GM12878 (cell line): ENCODE measurements around the gene RNF152. TPM values are rescaled to one million over a fixed set of nuclear protein-coding genes. Genes with fewer than 3 reads are reported as not detected.

Experiments
- ATAC-seq: fragments of 200-7000 bp; cut with Tn5 transposase; 3 replicates; pipeline ENCODE4 v1.9.1; 2020; ENCODE audit warnings: mild to moderate bottlenecking, moderate library complexity
- BruUV-seq: library from RNA; stranded (reverse); fragments of 400-500 nt; replicated peaks from 2 replicates; lab custom pipeline; 2021; lab: Mats Ljungman, UMichigan
- CTCF ChIA-PET: fragments of 300-600 bp; sonication (Branson Sonifier 250); formaldehyde crosslinking; extraction: SDS; loops from one replicate; lab custom pipeline; 2021; ENCODE audit warnings: inconsistent platforms; lab: Yijun Ruan, JAX
- POLR2A ChIA-PET: fragments of 350-600 bp; formaldehyde crosslinking; extraction: SDS; loops from one replicate; lab custom pipeline; 2021; ENCODE audit warnings: inconsistent platforms; lab: Charles Lee
- RAD21 ChIA-PET: fragments of 300-600 bp; sonication (Branson Sonifier 250); formaldehyde crosslinking; loops from one replicate; lab custom pipeline; 2023; ENCODE audit warnings: antibody characterized with exemption; ENCODE audit not compliant: unreplicated experiment; lab: Charles Lee
- SMC1A ChIA-PET: fragments of 300-600 bp; sonication (Branson Sonifier 250); formaldehyde crosslinking; loops from one replicate; lab custom pipeline; 2023; ENCODE audit not compliant: unreplicated experiment, uncharacterized antibody; lab: Charles Lee
- DNase-seq: peaks from one replicate; pipeline ENCODE4 v3.0.0-alpha.2; 2011; ENCODE audit warnings: low read depth, low spot score
- FAIRE-seq: peaks from 3 replicates; lab custom pipeline; 2011; peaks lifted over from hg19 to GRCh38; lab: Jason Lieb, UNC
- H2AFZ ChIP-seq: 2 replicates; pipeline ENCODE4 v1.6.0; 2011; ENCODE audit warnings: low read depth, low read length, control low read depth; ENCODE audit not compliant: control insufficient read depth
- H3K27ac ChIP-seq: 2 replicates; pipeline ENCODE4 v1.5.1; 2011; ENCODE audit warnings: control low read depth; ENCODE audit not compliant: control insufficient read depth, insufficient read depth
- H3K27me3 ChIP-seq, 2 experiments: replicated peaks in 1 of 2; 2 replicates each; pipeline versions ENCODE4 v1.6.0 to v1.6.1; 2011; ENCODE audit warnings: low read length in 1 of 2; ENCODE audit not compliant: control insufficient read depth in 2 of 2, insufficient read depth in 2 of 2
- H3K36me3 ChIP-seq, 2 experiments: 2 replicates each; pipeline ENCODE4 v1.5.1; 2011; ENCODE audit warnings: low read length in 1 of 2; ENCODE audit not compliant: control insufficient read depth in 2 of 2, insufficient read depth in 2 of 2
- H3K4me1 ChIP-seq: 2 replicates; pipeline ENCODE4 v1.6.1; 2011; ENCODE audit warnings: mild to moderate bottlenecking, low read length, moderate library complexity, mixed read lengths; ENCODE audit not compliant: control insufficient read depth, insufficient read depth
- H3K4me2 ChIP-seq: 2 replicates; pipeline ENCODE4 v1.6.0; 2011; ENCODE audit warnings: control low read depth; ENCODE audit not compliant: control insufficient read depth, insufficient read depth
- H3K4me3 ChIP-seq: fragments of 200-600 bp; sonication (generic); 2 replicates; pipeline ENCODE4 v1.5.1; 2016
- H3K79me2 ChIP-seq: 2 replicates; pipeline ENCODE4 v1.6.0; 2011; ENCODE audit warnings: low read length; ENCODE audit not compliant: control insufficient read depth, insufficient read depth
- H3K9ac ChIP-seq: 2 replicates; pipeline ENCODE4 v1.8.0; 2011; ENCODE audit warnings: low read length, control low read depth, mixed read lengths; ENCODE audit not compliant: control insufficient read depth, insufficient read depth
- H3K9me3 ChIP-seq: replicated peaks from 3 replicates; pipeline ENCODE4 v1.5.1; 2011; ENCODE audit warnings: mild to moderate bottlenecking, low read length; ENCODE audit not compliant: control insufficient read depth, insufficient read depth
- H4K20me1 ChIP-seq: 2 replicates; pipeline ENCODE4 v1.6.0; 2011; ENCODE audit not compliant: control insufficient read depth, insufficient read depth
- CREB1 ChIP-seq: IDR thresholded peaks from 2 replicates; pipeline ENCODE4 v1.6.1; 2012; ENCODE audit warnings: low read depth, mild to moderate bottlenecking, inconsistent platforms
- CREM ChIP-seq: IDR thresholded peaks from 2 replicates; pipeline ENCODE4 v1.6.1; 2014; ENCODE audit warnings: antibody characterized with exemption, low read depth
- MEF2A ChIP-seq: IDR thresholded peaks from 2 replicates; pipeline ENCODE4 v1.6.1; 2011; ENCODE audit warnings: low read depth, mild to moderate bottlenecking, low read length, moderate library complexity; ENCODE audit not compliant: insufficient read depth
- PRDM15 ChIP-seq: fragments of 450-650 bp; formaldehyde crosslinking; IDR thresholded peaks from 2 replicates; pipeline ENCODE4 v1.4.0; 2020; ENCODE audit warnings: mild to moderate bottlenecking, moderate library complexity
- RELA ChIP-seq: fragments of 450-650 bp; IDR thresholded peaks from 2 replicates; pipeline ENCODE4 v1.8.0; 2014; ENCODE audit warnings: borderline replicate concordance; ENCODE audit not compliant: partially characterized antibody
- SMARCA5 ChIP-seq: fragments of 450-650 bp; IDR thresholded peaks from 2 replicates; pipeline ENCODE4 v1.6.1; 2017; ENCODE audit warnings: mild to moderate bottlenecking
- TARDBP ChIP-seq: IDR thresholded peaks from 2 replicates; pipeline ENCODE4 v1.6.1; 2016; ENCODE audit warnings: borderline replicate concordance
- ZNF207 ChIP-seq: fragments of 450-650 bp; IDR thresholded peaks from 2 replicates; pipeline ENCODE4 v1.6.1; 2014; ENCODE audit warnings: antibody characterized with exemption, mild to moderate bottlenecking, borderline replicate concordance
- ZNF274 ChIP-seq: IDR thresholded peaks from one replicate; pipeline ENCODE4 v1.8.0; 2011; ENCODE audit not compliant: insufficient read length, insufficient read depth
- ZNF592 ChIP-seq: fragments of 450-650 bp; IDR thresholded peaks from 2 replicates; pipeline ENCODE4 v1.6.1; 2017; ENCODE audit warnings: mild to moderate bottlenecking, moderate library complexity
- WGBS: methylation state at CpG from one replicate; pipeline ENCODE4 v1.1.6; 2016; ENCODE audit warnings: low lambda C conversion rate; ENCODE audit not compliant: insufficient replicate concordance, insufficient coverage; ENCODE audit errors: missing lambda C conversion rate; 5-methylcytosine and 5-hydroxymethylcytosine counted together
- in situ Hi-C: fragments of 300-500 bp; cut with MboI; formaldehyde crosslinking; loops from 9 replicates; pipeline ENCODE4 v1.14.3; 2018; ENCODE audit warnings: mixed read lengths
- intact Hi-C: fragments of 100-400 bp; cut with micrococcal nuclease; formaldehyde crosslinking; loops from one replicate; pipeline ENCODE4 v1.14.2; 2022; ENCODE audit not compliant: unreplicated experiment
- polyA plus RNA-seq, 11 experiments: library from polyadenylated mRNA; depleted of rRNA in 4 of 11; unstranded in 6 of 11; stranded (reverse) in 5 of 11; fragments of >200 nt; fragmentation: Nextera tagmentation in 4 of 11; fragmentation: Illumina TruSeq in 1 of 11; extraction: Ambion mirVana in 4 of 11; extraction: Trizol in 1 of 11; gene quantifications; 1 replicate in 1 of 11; 2 replicates in 10 of 11; pipeline versions ENCODE4 v1.2.1 to v1.2.3, GENCODE V29; 2011 to 2016; ENCODE audit warnings: inconsistent platforms in 2 of 11, missing spikeins in 2 of 11, low read depth in 1 of 11
- total RNA-seq, 4 experiments: library from RNA; depleted of rRNA in 3 of 4; stranded (reverse); fragments of >200 nt in 3 of 4; fragmentation: Illumina TruSeq in 1 of 4; extraction: Trizol in 1 of 4; gene quantifications; 2 replicates each; pipeline versions ENCODE4 v1.2.1 to v1.2.3, GENCODE V29; 2013 to 2021

RNF152 gene
- total and polyA plus RNA-seq, 10 of the 15 experiments (the other 5 are each of a cell fraction or from before 2014, with no cell fraction given), result under 0.01 to 0.07 (median 0.03) TPM; not detected in 7

- TF ChIP-seq ZNF592, result no peak
Observed at GRCh38 chr18:61825386-61825785, 67.4 kb downstream of the RNF152 start (continued).

GRCh38 chr18:61824733-61825363 is 68.0 kb downstream of the RNF152 start:
- Histone ChIP-seq H3K9me3 (no peaks in the 10 kb centered on the region), H3K79me2 (no peaks in the 10 kb centered on the region), H2AFZ (no peak overlapping the region), H4K20me1 (no peaks in the 10 kb centered on the region), H3K4me1 (no peaks in the 10 kb centered on the region), H3K27ac (no peak overlapping the region), H3K9ac (no peak overlapping the region), H3K27me3 (no peaks in the 10 kb centered on the region)
- no TSS peak for BruUV-seq
- POLR2A ChIA-PET, result no interaction called here
- SMC1A ChIA-PET, result interaction anchor here (1.1 to 1.3 kb wide), 2 partner anchors 9 to 11 kb away, joined by 3 to 4 read pairs; no protein-coding TSS in a partner anchor
- RAD21 ChIA-PET, result no interaction called here
- ATAC-seq (no peak), FAIRE-seq (no peak)
- CTCF ChIA-PET, result interaction anchor here (0.6 kb wide), 1 partner anchor 99 kb away, joined by 3 read pairs; no protein-coding TSS in a partner anchor
- TF ChIP-seq MEF2A (no peak), ZNF207 (no peak), CREB1 (no peak), RELA (no peak), PRDM15 (no peak), SMARCA5 (no peak), TARDBP (no peak), ZNF274 (no peak), CREM (no peak)
- TF ChIP-seq, all 136 proteins: peak for 0
- in situ Hi-C loops (no loop called here), intact Hi-C loops (no loop called here)
- WGBS, result 46% methylated on average over 3 of the region's 3 CpGs
- no peak overlapping the region for H3K4me2 ChIP-seq
- no peaks in the 10 kb centered on the region for H3K36me3 ChIP-seq
- no peak for DNase-seq
- H3K4me3 ChIP-seq, result no peak overlapping the region
